ENCODE measurements around the gene CEP170.
A peak's percentile ranks its signal among the peaks of the same experiment; 100 is the strongest.
"Not testable (repeated sequence)": the region's sequence is repeated elsewhere in the genome, so short reads cannot be mapped to it uniquely, and the experiment has no call there.

CEP170 gene

DNA sequence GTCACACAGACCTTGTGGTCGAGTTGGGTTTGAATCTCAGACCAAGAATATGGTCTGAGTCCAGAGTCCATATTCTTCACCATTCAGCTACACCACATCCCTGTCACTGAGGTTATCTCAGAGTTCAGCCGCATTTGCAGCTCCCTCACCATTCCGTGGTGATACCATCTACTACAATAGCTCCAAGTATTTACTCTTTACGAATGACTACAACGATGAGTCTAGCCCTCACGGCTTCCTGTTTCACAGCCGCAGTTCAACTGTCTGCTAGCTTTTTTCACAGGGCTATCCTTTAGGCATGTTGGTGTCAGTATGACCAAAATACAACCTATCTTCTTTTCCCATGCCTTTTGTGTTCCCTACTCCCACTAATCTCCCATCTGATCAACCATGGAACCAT lies 104.2 kb downstream of the CEP170 start:
- not testable (repeated sequence) for DNase-seq

DNA sequence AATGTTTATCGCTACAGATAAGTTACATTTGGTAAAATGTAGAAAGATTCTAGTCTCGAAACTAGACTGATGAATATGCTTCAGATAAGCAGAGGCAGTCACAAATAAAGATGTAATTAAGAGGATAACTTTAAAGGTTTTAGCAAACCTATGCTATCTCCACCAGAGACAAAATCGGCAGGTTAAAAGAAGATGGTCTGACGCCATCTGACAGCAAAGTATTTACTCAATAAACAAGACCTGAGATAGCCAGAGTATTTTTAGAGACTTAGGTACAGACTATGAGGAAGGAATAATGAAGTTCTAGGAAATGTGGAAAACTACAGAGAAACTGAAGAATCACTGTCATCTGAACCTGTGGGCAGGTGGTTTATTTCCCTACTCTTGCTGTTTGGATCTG lies 106.0 kb downstream of the CEP170 start:
- DNase-seq = not testable (repeated sequence)

GRCh38 chr1:243147351-243147750 lies 107.7 kb downstream of the CEP170 start:
- DNase-seq = not testable (repeated sequence)

GRCh38 chr1:243140498-243140897 lies 114.6 kb downstream of the CEP170 start:
- DNase-seq = peak; percentile 4

DNA sequence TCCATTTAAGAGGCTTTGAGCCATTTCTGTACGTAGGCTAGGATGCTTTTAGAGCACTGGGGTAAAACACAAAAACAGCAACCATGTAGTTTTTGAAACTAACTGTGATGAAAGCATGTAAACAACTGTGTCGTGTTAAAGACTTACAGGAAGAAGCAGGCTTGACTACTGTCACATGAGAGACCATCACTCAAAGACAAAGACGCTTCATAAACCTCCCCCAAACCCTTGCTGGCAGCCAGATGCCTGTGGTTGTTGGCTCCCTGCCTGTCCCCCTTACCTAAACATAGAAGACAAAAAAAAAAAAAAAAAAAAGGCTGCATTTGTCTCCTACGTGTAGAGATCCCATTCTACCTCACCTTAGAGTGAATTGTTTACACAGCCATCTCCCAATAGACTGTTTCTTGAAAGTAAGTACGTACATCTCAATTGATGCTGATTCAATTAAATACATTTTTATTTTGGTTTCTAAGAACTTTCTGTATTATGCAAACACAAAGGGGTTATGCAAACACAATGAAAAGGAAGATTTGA lies 132.1 kb downstream of the CEP170 start:
- peak; percentile 87 for DNase-seq

DNA sequence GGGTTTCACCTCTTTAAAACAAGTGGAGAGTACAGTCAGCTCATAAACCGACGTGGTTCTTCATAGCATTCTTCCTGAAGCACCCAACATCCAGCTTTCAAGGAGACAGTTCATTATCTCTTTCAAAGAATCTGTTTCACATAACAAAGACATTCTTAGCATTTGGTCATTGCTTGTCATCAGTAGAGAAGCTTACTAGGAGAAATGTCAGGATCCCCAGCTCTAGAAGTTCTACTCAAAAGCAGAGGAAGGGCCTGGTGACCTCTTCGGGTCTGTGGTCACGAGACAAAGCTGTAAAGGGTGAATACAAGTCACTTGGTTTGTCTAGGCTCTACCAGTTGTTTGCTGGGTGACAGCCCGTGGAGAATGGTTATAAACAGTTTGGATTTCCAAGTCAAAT lies 133.1 kb downstream of the CEP170 start:
- not testable (repeated sequence) for DNase-seq

- not testable (repeated sequence) for DNase-seq
Observed at GRCh38 chr1:243118601-243119322, 136.3 kb downstream of the CEP170 start.

GRCh38 chr1:243116187-243116586 lies 138.9 kb downstream of the CEP170 start:
- peak; percentile 2 for DNase-seq

- DNase-seq = peak; percentile 2
Observed at GRCh38 chr1:243114769-243115168, 140.3 kb downstream of the CEP170 start.

DNA sequence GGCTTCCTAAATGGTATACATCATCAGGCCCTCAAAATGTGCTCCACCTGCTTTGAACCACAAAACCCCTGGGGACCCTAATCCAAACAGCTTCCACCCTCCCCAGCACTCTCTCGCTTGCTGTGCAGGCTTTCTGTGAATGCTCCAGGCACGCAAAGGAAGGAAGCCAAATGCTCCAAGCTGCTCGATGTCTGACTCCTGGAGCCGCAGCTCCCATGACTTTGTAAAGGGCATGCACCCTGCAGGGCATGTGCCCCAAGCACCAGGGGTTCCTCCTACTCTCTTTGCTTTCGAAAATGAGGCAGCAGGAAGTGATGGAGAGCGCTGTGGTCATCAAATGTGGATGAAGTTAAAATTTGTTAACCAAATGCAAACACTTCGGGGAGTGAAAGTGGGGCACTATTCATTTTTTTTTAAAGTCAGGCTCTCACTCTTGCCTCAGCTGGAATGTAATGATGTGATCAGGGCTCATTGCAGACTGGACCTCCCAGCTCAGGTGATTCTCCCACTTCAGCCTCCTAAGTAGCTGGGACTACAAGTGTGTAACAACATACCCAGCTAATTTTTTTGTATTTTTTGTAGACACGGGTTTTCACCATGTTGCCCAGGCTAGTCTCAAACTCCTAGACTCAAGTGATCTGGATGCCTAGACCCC lies 140.9 kb downstream of the CEP170 start:
- DNase-seq = peak; percentile 96

GRCh38 chr1:243107171-243107570 lies 147.9 kb downstream of the CEP170 start:
- DNase-seq = not testable (repeated sequence)

DNA sequence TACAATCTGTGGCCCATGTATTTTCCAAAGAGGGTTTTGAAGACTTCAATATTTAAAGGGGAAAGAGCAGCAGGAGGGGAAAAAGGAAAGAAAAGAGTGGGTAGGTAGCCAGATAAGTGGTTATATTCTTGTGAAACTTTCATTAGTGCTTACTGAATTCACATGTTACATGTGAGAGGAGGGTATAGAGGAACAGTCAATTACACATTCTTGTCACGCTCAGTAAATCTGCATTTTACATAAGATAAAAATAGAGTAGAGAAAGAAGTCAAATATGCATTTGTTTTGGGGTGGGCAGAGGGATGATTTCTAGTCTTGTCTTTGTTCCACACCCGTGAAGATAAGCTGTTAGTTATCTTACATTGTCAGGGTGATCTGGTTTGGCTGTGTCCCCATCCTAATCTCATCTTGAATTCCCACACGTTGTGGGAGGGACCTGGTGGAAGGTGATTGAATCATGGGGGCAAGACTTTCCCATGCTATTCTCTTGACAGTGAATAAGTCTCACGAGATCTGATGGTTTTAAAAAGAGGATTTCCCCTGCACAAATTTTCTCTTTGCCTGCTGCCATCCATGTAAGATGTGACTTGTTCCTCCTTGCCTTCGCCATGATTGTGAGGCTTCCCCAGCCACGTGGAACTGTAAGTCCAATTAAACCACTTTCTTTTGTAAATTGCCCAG lies 149.3 kb downstream of the CEP170 start:
- not testable (repeated sequence) for DNase-seq

DNA sequence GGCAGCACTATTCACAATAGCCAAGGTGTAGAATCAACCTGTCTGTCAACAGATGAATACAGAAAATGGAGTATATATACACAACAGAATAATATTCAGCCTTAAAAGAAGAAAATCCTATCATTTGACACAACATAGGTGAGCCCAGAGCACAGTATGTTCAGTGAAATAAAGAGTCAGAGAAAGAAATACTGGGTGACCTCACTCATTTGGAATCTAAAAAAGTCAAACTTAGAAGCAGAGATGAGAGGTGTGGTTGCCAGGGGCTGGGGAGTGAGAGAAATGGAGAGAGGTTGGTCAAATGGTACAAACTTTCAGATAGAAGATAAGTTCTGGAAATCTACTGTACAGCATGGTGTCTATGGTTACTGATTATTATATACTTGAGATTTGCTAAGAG lies 150.0 kb downstream of the CEP170 start:
- not testable (repeated sequence) for DNase-seq

- not testable (repeated sequence) for DNase-seq
Observed at GRCh38 chr1:243104452-243104851, 150.6 kb downstream of the CEP170 start.

DNA sequence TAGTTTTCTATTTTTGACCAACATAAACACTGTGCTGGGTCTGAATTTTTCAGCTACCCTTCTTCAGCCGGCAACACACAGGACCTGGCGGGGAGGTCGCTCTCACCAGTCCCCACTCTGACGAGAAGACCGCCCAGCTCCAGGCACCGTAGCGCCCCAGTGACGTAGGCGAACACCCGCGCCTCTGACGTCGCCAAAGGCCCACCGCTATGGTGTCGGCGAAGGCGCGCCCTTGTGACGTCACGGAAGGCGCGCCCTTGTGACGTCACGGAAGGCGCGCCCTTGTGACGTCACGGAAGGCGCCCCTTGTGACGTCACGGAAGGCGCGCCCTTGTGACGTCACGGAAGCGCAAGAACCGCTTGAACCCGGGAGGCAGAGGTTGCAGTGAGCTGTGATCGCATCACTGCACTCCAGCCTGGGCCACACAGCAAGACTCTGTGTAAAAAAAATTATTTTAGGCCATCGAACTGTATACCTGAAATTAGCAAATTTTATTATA lies 153.5 kb downstream of the CEP170 start:
- not testable (repeated sequence) for DNase-seq

DNA sequence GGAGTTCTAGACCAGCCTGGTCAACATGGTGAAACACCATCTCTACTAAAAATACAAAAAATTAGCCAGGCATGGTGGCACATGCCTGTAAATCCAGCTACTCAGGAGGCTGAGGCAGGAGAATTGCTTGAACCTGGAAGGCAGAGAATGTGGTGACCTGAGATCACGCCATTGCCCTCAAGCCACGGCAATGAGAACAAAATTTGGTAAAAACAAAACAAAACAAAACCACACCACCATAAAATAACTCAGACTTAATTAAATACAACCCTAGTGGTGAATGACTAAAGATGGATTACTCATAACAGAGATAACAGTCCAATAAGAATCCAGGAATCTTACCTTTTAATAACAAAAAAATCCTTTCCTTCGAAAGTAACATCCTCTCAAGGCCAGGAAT lies 167.7 kb downstream of the CEP170 start:
- not testable (repeated sequence) for DNase-seq

Data from DMS153 (cell line).